Tibial nerve (tissue), 4 donors: ENCODE data around the gene STAC. TPM values are rescaled to one million over a fixed set of nuclear protein-coding genes. Genes with fewer than 3 reads are reported as not detected.

Experiments
- DNase-seq, 2 donors: peaks; one replicate each; pipeline ENCODE4 v3.0.0-alpha.2; 2019; ENCODE audit warnings: low spot score in 2 of 2
- H3K27ac ChIP-seq, 4 donors: fragments of 200-600 bp; sonication (generic) in 3 of 4; one replicate each; pipeline ENCODE4 v1.5.1; 2017 to 2019; ENCODE audit warnings: mild to moderate bottlenecking in 1 of 4
- H3K27me3 ChIP-seq, 2 donors: fragments of 200-600 bp; sonication (generic) in 1 of 2; one replicate each; pipeline versions ENCODE4 v1.5.1 to v1.6.0; 2017 to 2019
- H3K36me3 ChIP-seq, 3 donors: fragments of 200-600 bp; sonication (generic); one replicate each; pipeline ENCODE4 v1.5.1; 2018 to 2019
- H3K4me1 ChIP-seq, 4 donors: fragments of 200-600 bp; sonication (generic) in 3 of 4; one replicate each; pipeline ENCODE4 v1.5.1; 2017 to 2019
- H3K4me3 ChIP-seq, 4 donors: fragments of 200-600 bp; sonication (generic) in 3 of 4; one replicate each; pipeline ENCODE4 v1.5.1; 2017 to 2019; ENCODE audit warnings: mild to moderate bottlenecking in 1 of 4, moderate library complexity in 1 of 4
- H3K9me3 ChIP-seq, 4 donors: fragments of 200-600 bp; sonication (generic) in 3 of 4; one replicate each; pipeline ENCODE4 v1.5.1; 2017 to 2019
- CTCF ChIP-seq, 5 experiments: fragments of 200-600 bp in 3 of 5; fragments of 450-650 bp in 2 of 5; sonication (generic) in 3 of 5; IDR thresholded peaks; one replicate each; pipeline ENCODE4 v1.5.1; 2016 to 2019; ENCODE audit warnings: antibody characterized with exemption in 5 of 5, mild to moderate bottlenecking in 3 of 5, moderate library complexity in 2 of 5
- EP300 ChIP-seq, 2 donors: sonication (generic); formaldehyde crosslinking; IDR thresholded peaks; one replicate each; pipeline ENCODE4 v1.6.1; 2017; ENCODE audit warnings: antibody characterized with exemption in 2 of 2, mild to moderate bottlenecking in 1 of 2
- POLR2A ChIP-seq, 2 donors: fragments of 450-650 bp; IDR thresholded peaks; one replicate each; pipeline ENCODE4 v1.6.1; 2017; ENCODE audit warnings: antibody characterized with exemption in 2 of 2, mild to moderate bottlenecking in 2 of 2, moderate library complexity in 2 of 2
- WGBS, 2 donors: methylation state at CpG; one replicate each; pipeline ENCODE4 v1.1.5; 2018; 5-methylcytosine and 5-hydroxymethylcytosine counted together
- total RNA-seq, 4 donors: library from RNA; depleted of rRNA; stranded (reverse); fragments of >200 nt; gene quantifications; one replicate each; pipeline ENCODE4 v1.1.0, GENCODE V29; 2016

Gene STAC
- total RNA-seq, 4 donors from 2014 or later: 2.4 to 4.2 (median 3.7) TPM

- Histone ChIP-seq H3K36me3 (no peaks in the 10 kb centered on the region), H3K9me3 (peaks cover 0 to 3% (median 0%) of the 10 kb centered on the region in 4 donors), H3K27me3 (no peaks in the 10 kb centered on the region), H3K4me1 (no peaks in the 10 kb centered on the region), H3K4me3 (no peak overlapping the region), H3K27ac (no peak overlapping the region)
- WGBS, 2 donors: 35 to 56% methylated on average over 2 of the region's 2 CpGs
- TF ChIP-seq EP300 (IDR thresholded peaks at IDR 0.05): no peak
- TF ChIP-seq CTCF (IDR thresholded peaks at IDR 0.05): no peak
- TF ChIP-seq POLR2A (IDR thresholded peaks at IDR 0.05): no peak
- DNase-seq: no peak
These were observed 95.3 kb downstream of the STAC start for GRCh38 chr3:36475558-36475957.

- Histone ChIP-seq H3K4me1 (no peaks in the 10 kb centered on the region), H3K36me3 (no peaks in the 10 kb centered on the region), H3K4me3 (no peak overlapping the region), H3K27me3 (no peaks in the 10 kb centered on the region), H3K27ac (no peak overlapping the region), H3K9me3 (no peaks in the 10 kb centered on the region)
- DNase-seq: no peak
- no peak for TF ChIP-seq EP300 (IDR thresholded peaks at IDR 0.05)
- no peak for TF ChIP-seq CTCF (IDR thresholded peaks at IDR 0.05)
- no peak for TF ChIP-seq POLR2A (IDR thresholded peaks at IDR 0.05)
- 63 to 74% methylated on average over 5 to 6 of the region's 6 CpGs for WGBS, 2 donors
These were observed 96.1 kb downstream of the STAC start for GRCh38 chr3:36476286-36476942.

GRCh38 chr3:36477655-36478054, 97.4 kb downstream of the STAC start:
- H3K36me3 ChIP-seq: no peaks in the 10 kb centered on the region
- 87 to 88% methylated on average over 7 of the region's 7 CpGs for whole genome bisulfite sequencing, 2 donors
- TF ChIP-seq EP300 (IDR thresholded peaks at IDR 0.05): peak in 1 of 2 donors; percentile 41
- no peak for TF ChIP-seq POLR2A (IDR thresholded peaks at IDR 0.05)
- no peak for TF ChIP-seq CTCF (IDR thresholded peaks at IDR 0.05)
- peak overlapping the region in 2 of 4 donors; percentile 36 to 49 for H3K27ac ChIP-seq
- H3K27me3 ChIP-seq: no peaks in the 10 kb centered on the region
- H3K9me3 ChIP-seq: no peaks in the 10 kb centered on the region
- no peak for DNase-seq
- no peak overlapping the region for H3K4me3 ChIP-seq
- H3K4me1 ChIP-seq: no peaks in the 10 kb centered on the region

GRCh38 chr3:36480911-36481648, 100.8 kb downstream of the STAC start:
- H3K4me3 ChIP-seq: no peak overlapping the region
- no peaks in the 10 kb centered on the region for H3K27me3 ChIP-seq
- no peaks in the 10 kb centered on the region for H3K9me3 ChIP-seq
- H3K36me3 ChIP-seq: no peaks in the 10 kb centered on the region
- 62 to 68% methylated on average over 2 of the region's 2 CpGs for WGBS, 2 donors
- DNase-seq: no peak
- TF ChIP-seq EP300 (IDR thresholded peaks at IDR 0.05): no peak
- no peak for TF ChIP-seq POLR2A (IDR thresholded peaks at IDR 0.05)
- TF ChIP-seq CTCF (IDR thresholded peaks at IDR 0.05): no peak
- H3K27ac ChIP-seq: no peak overlapping the region
- no peaks in the 10 kb centered on the region for H3K4me1 ChIP-seq

GRCh38 chr3:36482256-36482655, 102.0 kb downstream of the STAC start:
- Histone ChIP-seq H3K4me3 (no peak overlapping the region), H3K27ac (no peak overlapping the region), H3K4me1 (no peaks in the 10 kb centered on the region), H3K27me3 (no peaks in the 10 kb centered on the region), H3K36me3 (no peaks in the 10 kb centered on the region), H3K9me3 (no peaks in the 10 kb centered on the region)
- 81 to 92% methylated on average over 4 of the region's 4 CpGs for WGBS, 2 donors
- DNase-seq: no peak
- TF ChIP-seq EP300 (IDR thresholded peaks at IDR 0.05) (no peak), POLR2A (IDR thresholded peaks at IDR 0.05) (no peak), CTCF (IDR thresholded peaks at IDR 0.05) (no peak)
